Cardiac atrium fibroblast (primary cell): Measurements from ENCODE around the gene BIRC5. TPM values are rescaled to one million over a fixed set of nuclear protein-coding genes. Genes with fewer than 3 reads are reported as not detected.

Experiments used
- total RNA-seq: library from RNA; depleted of rRNA; stranded (reverse); fragments of >200 nt; gene quantifications from 2 replicates; pipeline ENCODE4 v1.2.3, GENCODE V29; 2015

Gene BIRC5
- total RNA-seq, result 17.9 and 21.9 TPM in 2 replicates

DNA sequence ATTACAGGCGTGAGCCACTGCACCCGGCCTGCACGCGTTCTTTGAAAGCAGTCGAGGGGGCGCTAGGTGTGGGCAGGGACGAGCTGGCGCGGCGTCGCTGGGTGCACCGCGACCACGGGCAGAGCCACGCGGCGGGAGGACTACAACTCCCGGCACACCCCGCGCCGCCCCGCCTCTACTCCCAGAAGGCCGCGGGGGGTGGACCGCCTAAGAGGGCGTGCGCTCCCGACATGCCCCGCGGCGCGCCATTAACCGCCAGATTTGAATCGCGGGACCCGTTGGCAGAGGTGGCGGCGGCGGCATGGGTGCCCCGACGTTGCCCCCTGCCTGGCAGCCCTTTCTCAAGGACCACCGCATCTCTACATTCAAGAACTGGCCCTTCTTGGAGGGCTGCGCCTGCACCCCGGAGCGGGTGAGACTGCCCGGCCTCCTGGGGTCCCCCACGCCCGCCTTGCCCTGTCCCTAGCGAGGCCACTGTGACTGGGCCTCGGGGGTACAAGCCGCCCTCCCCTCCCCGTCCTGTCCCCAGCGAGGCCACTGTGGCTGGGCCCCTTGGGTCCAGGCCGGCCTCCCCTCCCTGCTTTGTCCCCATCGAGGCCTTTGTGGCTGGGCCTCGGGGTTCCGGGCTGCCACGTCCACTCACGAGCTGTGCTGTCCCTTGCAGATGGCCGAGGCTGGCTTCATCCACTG, at the start of gene BIRC5:
BIRC5 (plus strand) TSS at position 238 of the 690 bp plus-strand sequence; CDS start at position 302, 64 bp downstream.

DNA sequence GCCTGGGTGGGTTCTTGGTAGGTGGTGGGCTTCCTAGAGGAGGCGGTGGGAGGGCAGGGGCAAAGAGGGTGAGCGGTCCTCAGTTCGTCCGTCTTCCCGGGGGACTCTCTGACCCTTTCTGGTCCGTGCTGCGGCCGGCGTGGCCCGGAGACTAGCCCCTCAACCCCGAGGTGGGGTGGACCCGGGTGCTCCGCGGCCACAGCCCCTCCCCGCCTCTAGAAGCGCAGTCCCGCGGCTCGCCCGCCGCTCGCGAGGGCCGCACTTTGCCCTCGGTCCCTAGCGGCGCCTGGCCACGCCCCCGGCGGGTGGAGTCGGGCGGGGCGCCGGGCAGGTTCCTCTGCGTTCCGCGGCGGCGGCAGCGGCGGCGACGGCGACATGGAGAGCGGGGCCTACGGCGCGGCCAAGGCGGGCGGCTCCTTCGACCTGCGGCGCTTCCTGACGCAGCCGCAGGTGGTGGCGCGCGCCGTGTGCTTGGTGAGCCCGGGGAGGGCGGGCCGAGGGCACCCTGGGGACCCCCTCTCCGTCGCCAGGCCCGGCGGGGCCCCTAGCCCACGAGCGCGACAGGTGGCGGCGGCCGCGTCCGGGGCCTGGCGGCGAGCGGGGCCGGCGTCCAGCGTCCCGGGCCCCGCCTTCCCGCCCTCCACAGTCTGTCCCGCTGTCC, 45.7 kb upstream of the BIRC5 start, which contains the start of gene SYNGR2:
SYNGR2 (plus strand) TSS at position 340 of the 661 bp plus-strand sequence; CDS start at position 376, 36 bp downstream.

DNA sequence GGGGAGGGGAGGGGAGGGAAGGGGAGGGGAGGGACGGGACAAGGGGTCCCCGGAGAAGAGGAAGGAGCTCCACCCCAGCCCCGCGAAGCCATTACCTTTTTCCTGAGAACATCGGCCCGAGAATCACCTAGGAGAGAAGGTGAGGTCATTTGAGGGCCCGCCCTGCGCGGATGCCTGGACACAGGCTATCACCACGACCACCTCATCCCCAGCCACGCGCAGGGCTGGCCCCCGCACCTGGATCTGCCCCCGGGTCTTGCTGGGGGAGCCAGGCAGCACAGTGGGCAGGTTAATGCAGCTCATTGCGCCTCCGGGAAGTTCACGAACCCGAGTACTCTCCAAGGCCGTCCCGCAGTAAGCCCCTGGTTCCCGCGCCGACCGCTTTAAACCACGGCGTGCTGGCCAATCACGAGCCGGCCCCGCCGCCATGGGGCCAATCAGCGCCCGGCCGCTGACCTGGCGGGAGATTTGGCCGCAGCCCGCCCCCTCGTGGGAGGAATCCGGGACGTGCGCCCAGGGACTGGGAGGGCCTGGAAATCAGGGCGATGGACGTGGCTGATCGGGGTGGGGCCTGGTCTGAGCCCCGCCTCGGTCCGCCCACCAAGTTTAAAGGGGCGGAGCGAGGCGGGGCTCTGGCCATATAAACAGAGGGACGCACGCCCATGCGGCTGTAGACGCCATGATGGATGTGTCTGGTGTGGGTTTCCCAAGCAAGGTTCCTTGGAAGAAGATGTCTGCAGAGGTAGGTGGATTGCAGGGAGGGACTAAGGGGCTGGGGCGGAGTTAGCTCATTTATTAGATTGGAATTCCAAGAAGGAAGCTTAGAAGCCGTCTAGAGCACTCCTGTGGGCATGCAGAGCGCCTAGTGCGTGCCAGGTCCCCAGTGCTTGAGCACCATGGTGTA, 27.1 kb upstream of the BIRC5 start, which contains the start of the genes AFMID and TK1:
AFMID (plus strand) TSS at position 671 of the 904 bp plus-strand sequence; CDS start at position 680, 9 bp downstream.
TK1 (minus strand) TSS at position 361 of the 904 bp plus-strand sequence; CDS start at position 303, 58 bp downstream.

DNA sequence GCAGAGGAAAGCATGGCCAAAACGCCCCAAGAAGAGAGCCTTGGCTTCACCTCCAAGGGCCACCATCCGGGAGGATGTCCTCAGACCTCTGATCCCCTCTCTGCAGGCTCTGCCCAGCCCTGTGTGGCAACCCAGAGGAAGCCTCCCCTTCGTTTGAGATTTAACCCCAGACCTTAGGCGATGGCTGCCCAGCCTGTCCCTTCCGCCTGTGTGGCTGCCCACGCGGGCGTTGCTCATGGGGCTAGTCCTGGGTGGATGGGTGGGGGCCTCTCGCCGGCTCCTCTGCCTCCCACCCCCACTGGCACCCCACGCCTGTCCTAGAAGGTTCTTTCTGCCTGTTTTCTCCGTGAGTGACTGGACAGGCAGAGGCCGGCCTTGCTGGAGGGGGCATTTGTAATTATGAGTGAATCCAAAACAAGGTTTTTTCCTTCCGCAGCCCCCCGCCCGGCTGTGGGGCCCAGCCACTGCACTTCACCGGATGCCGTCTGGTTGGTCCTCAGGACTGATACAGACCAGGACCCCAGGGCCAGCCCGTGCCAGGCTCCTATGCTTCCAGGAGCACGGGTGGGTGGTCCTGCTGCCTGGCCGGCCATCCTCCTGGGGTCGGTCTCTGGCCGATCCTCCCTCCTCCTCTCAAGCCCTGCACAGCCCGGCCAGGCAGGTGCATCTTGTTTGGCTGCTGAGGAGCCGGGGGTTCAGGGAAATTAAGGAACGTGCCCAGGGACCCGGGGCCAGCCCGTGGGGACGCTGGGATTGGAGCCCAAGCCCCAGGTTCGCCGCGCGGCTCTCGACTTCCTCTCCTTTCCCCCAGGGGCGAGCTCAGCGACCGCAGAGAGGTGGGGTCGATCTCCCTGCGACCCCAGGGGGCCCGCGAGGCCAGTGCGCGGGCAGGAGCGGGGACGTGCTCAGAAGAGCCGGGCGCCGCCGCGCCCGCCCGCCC, 17.2 kb downstream of the BIRC5 start, which contains the start of gene TMEM235:
TMEM235 (plus strand) TSS at position 636 of the 940 bp plus-strand sequence. CDS start 393 bp downstream, outside the sequence.

Other genes starting within 250 kb of the BIRC5 start
- gene TMC6, start 85.5 kb upstream of the BIRC5 start, total RNA-seq, result 12.2 and 43.7 TPM in 2 replicates
- gene TMC8, start 83.5 kb upstream of the BIRC5 start, total RNA-seq, result not detected in 2 replicates
- gene C17orf99, start 67.9 kb upstream of the BIRC5 start, total RNA-seq, result not detected in 2 replicates
- 7.8 and 21.1 TPM in 2 replicates for gene SYNGR2, start 45.7 kb upstream of the BIRC5 start, total RNA-seq
- 46.7 and 50.5 TPM in 2 replicates for gene TK1, start 27.2 kb upstream of the BIRC5 start, total RNA-seq
- gene AFMID, start 26.9 kb upstream of the BIRC5 start, total RNA-seq, result 59.2 and 80.5 TPM in 2 replicates
- gene TMEM235, start 17.4 kb downstream of the BIRC5 start, total RNA-seq, result not detected in 2 replicates
- gene SOCS3, start 145.8 kb downstream of the BIRC5 start, total RNA-seq, result 94.0 and 123 TPM in 2 replicates
- 25.3 and 35.2 TPM in 2 replicates for gene PGS1, start 164.4 kb downstream of the BIRC5 start, total RNA-seq